Stimulated activated CD4-positive, alpha-beta T cell treated with anti-CD3 and anti-CD28 coated beads, Interleukin-12 subunit alpha, Interleukin-12 subunit beta, amount 100 ng/mL, for 48 hours (primary cell): ENCODE measurements around the gene NFS1.
"Not testable (repeated sequence)": the region's sequence is repeated elsewhere in the genome, so short reads cannot be mapped to it uniquely, and the experiment has no call there.

Experiments
- DNase-seq, 3 donors: peaks; one replicate each; pipeline ENCODE4 v3.0.0-alpha.2; 2020; ENCODE audit warnings: low read depth in 2 of 3, low spot score in 1 of 3

Gene NFS1

GRCh38 chr20:35710039-35710438 lies 10.9 kb upstream of the NFS1 start:
- no peak for DNase-seq

GRCh38 chr20:35709259-35709658 lies 10.1 kb upstream of the NFS1 start:
- DNase-seq = no peak

- DNase-seq = no peak
Measured at GRCh38 chr20:35708502-35708901, 9.3 kb upstream of the NFS1 start.

- not testable (repeated sequence) for DNase-seq
Measured at GRCh38 chr20:35706591-35707529, 7.7 kb upstream of the NFS1 start.

- DNase-seq = not testable (repeated sequence)
Measured at GRCh38 chr20:35705894-35706293, 6.7 kb upstream of the NFS1 start.

GRCh38 chr20:35704514-35705261 lies 5.5 kb upstream of the NFS1 start:
- DNase-seq = no peak

- DNase-seq = no peak
Measured at GRCh38 chr20:35702824-35703695, 3.9 kb upstream of the NFS1 start.

- DNase-seq = no peak
Measured at GRCh38 chr20:35702051-35702823, 3.1 kb upstream of the NFS1 start.

- DNase-seq = no peak
Measured at GRCh38 chr20:35700625-35701148, 1.5 kb upstream of the NFS1 start.

- DNase-seq = no peak
Measured at GRCh38 chr20:35699957-35700624, 939 bp upstream of the NFS1 start.

- DNase-seq = no peak
Measured at GRCh38 chr20:35698298-35699126, 640 bp downstream of the NFS1 start.

GRCh38 chr20:35697696-35698297 lies 1.4 kb downstream of the NFS1 start:
- DNase-seq = no peak

- no peak for DNase-seq
Measured at GRCh38 chr20:35695978-35696377, 3.2 kb downstream of the NFS1 start.

- no peak for DNase-seq
Measured at GRCh38 chr20:35695245-35695749, 3.9 kb downstream of the NFS1 start.

- DNase-seq = no peak
Measured at GRCh38 chr20:35690265-35690664, 8.9 kb downstream of the NFS1 start.

- DNase-seq = not testable (repeated sequence)
Measured at GRCh38 chr20:35686872-35687271, 12.3 kb downstream of the NFS1 start.

- not testable (repeated sequence) for DNase-seq
Measured at GRCh38 chr20:35685368-35685767, 13.8 kb downstream of the NFS1 start.

GRCh38 chr20:35681960-35682359 lies 17.2 kb downstream of the NFS1 start:
- no peak for DNase-seq
